Breast epithelium (tissue), 3 donors: ENCODE results near the gene GALNT10.

Experiments
- CTCF ChIP-seq, 3 donors: fragments of 450-650 bp; IDR thresholded peaks; one replicate each; pipeline ENCODE4 v1.5.1; 2016 to 2017; ENCODE audit warnings: antibody characterized with exemption in 3 of 3, mild to moderate bottlenecking in 3 of 3, moderate library complexity in 3 of 3
- POLR2A ChIP-seq: fragments of 450-650 bp; IDR thresholded peaks from one replicate; pipeline ENCODE4 v1.6.1; 2016; ENCODE audit warnings: antibody characterized with exemption, mild to moderate bottlenecking, moderate library complexity
- POLR2AphosphoS5 ChIP-seq, 3 donors: sonication (generic); formaldehyde crosslinking; IDR thresholded peaks; one replicate each; pipeline ENCODE4 v1.6.1; 2017; ENCODE audit warnings: antibody characterized with exemption in 3 of 3

- TF ChIP-seq CTCF (IDR thresholded peaks at IDR 0.05) (no peak), POLR2A (no peak), POLR2AphosphoS5 (IDR thresholded peaks at IDR 0.05) (no peak)
These were observed 32.8 kb upstream of the GALNT10 start for GRCh38 chr5:154157483-154158378.
